CMK (cell line): ENCODE measurements around the gene FTSJ1.
"Not testable (repeated sequence)": the region's sequence is repeated elsewhere in the genome, so short reads cannot be mapped to it uniquely, and the experiment has no call there.

Source experiments
- DNase-seq: peaks from one replicate; pipeline ENCODE4 v3.0.0-alpha.2; 2010; ENCODE audit warnings: low read depth

FTSJ1 gene

GRCh38 chrX:48498374-48498809 lies 22.4 kb downstream of the FTSJ1 start:
- DNase-seq, result no peak

GRCh38 chrX:48504261-48504660 lies 28.3 kb downstream of the FTSJ1 start:
- no peak for DNase-seq

DNA sequence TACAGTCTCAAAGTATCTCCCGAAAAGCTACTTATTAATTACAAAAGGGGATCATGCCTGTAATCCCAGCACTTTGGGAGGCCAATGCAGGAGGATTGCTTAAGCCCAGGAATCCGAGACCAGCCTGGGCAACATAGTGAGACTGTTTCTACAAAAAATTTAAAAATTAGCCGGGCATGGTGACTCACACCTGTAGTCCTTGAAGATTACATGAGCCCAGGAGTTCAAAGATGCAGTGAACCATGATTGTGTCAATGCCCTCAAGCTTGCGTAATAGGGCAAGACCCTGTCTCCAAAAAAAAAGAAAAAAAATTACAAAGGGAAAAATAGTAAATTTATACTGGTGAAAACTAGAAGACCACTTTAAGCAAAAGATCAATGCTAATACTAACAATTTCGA lies 29.5 kb downstream of the FTSJ1 start:
- no peak for DNase-seq

GRCh38 chrX:48507246-48507645 lies 31.2 kb downstream of the FTSJ1 start:
- DNase-seq, result no peak

GRCh38 chrX:48508400-48509244 lies 32.6 kb downstream of the FTSJ1 start, which contains the start of gene PORCN:
Gene PORCN (plus strand): TSS chrX:48508992. CDS start chrX:48509821, 829 bp downstream.
- peak; percentile 64 for DNase-seq

DNA sequence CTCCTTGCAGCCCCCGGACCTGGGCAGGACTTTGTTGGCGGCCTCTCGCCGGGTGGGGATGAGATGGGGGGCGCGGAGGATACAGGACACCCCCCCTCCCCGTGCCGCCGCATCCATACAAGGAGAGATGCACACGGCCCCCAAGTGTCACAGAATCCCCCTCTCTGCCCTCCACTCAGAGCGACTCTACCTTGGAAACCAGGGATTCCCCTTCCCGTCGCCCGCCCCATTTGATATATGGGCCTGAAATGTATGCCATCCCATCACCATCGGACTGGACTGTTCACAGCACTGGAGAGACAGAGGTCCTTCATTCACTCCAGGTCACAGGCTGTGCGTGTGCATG lies 33.2 kb downstream of the FTSJ1 start:
- DNase-seq, result no peak

- no peak for DNase-seq
Observed at GRCh38 chrX:48509619-48510018, 33.6 kb downstream of the FTSJ1 start.

- DNase-seq, result no peak
Observed at GRCh38 chrX:48511560-48511959, 35.6 kb downstream of the FTSJ1 start.

DNA sequence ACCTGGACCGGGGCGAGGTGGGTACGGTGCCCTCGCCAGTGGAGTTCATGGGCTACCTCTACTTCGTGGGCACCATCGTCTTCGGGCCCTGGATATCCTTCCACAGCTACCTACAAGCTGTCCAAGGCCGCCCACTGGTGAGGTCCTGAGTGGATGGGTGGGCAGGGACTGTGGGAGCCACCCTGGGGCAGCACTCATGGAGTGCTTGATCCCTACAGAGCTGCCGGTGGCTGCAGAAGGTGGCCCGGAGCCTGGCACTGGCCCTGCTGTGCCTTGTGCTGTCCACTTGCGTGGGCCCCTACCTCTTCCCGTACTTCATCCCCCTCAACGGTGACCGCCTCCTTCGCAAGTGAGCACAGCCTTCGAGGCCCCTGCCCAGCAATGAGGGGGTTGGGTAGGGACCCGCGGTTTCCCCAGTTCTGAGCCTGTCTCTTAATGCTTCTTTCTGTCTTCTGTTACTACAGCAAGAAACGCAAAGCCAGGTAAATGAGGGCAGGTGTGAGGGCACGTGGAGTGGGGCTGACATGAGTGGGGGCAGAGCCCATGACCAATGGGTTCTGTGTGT lies 36.5 kb downstream of the FTSJ1 start:
- DNase-seq, result no peak

DNA sequence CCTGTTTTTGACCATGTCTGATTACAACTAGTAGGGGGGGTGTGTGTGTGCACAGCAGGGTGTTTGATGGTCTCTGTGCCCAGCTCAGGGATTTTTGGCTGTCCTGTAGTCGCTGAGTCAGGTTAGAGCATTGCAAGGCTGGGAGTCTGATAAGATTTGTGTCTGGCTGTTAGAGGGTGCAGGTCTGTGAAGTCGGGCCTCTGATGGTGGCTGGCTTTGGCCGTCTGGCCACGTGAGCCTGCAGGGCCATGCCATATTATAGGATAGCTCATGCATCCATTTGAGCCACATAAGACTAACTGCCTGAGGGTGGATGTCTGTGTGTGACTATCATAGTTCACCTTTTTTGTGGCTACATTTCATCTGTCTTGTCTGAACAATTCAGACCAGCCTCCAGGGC lies 37.7 kb downstream of the FTSJ1 start:
- DNase-seq, result no peak

- no peak for DNase-seq
Observed at GRCh38 chrX:48514126-48514806, 38.3 kb downstream of the FTSJ1 start.

DNA sequence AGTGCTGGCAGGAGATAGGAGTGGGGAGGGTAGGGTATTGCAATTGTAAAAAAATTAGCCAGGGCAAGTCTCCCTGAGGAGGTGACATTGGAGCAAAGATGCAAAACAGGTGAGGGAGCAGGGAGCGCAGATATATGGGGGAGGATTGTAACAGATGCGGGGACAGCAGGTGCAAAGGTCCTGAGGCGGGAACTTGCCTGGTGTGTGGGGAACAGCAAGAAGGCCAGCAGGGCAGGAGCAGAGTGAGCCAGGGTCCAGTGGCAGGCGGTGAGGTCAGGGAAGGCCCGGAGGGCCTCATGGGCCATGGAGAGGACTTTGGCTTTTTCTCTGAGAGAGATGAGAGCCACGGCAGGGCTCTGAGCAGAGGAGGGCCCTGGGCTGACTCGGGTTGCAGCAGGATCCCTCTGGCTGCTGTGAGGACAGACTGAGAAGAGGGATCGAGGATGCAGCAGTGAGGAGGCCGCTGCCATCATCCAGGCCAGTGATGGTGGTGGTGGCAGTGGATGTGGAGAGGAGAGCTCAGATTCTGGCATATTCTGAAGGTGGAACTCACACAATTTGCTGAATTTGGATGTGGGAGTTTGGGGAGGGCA lies 39.0 kb downstream of the FTSJ1 start:
- DNase-seq, result no peak

DNA sequence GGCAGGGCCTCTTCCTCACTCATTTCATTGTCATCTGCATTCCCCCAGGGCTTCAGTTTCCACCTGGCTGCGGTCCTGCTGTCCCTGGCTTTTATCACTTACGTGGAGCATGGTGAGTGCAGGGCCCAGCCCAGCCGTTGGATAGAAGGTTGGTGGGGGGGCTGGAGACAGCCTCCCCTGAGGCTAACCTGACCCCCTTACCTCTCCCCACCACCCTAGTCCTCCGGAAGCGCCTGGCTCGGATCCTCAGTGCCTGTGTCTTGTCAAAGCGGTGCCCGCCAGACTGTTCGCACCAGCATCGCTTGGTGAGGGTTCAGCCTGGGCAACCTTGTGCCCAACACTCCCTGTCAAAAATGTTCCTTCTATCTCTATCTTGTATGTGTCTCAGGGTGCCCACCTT lies 39.8 kb downstream of the FTSJ1 start:
- DNase-seq, result no peak

DNA sequence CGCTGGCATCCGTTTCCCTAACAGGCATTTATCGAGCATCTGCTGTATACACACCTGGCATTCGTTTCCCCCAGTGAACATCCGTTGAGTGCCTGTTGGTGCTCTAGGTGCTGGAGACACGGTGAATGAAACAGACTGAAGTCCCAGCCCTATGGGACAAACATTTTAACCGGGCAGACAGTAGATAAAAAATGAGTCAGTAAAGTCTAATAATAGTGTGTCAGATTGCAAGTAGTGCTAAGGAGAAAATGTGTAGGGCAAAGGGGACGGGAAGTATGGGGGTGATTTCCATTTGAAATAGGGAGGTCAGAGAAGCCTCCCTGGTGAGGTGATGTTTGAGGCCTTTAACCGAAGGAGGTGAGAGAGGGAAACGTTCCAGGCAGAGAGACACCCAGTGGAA lies 40.3 kb downstream of the FTSJ1 start:
- DNase-seq, result no peak

- no peak for DNase-seq
Observed at GRCh38 chrX:48516987-48517386, 41.0 kb downstream of the FTSJ1 start.

- not testable (repeated sequence) for DNase-seq
Observed at GRCh38 chrX:48519481-48519880, 43.5 kb downstream of the FTSJ1 start.

DNA sequence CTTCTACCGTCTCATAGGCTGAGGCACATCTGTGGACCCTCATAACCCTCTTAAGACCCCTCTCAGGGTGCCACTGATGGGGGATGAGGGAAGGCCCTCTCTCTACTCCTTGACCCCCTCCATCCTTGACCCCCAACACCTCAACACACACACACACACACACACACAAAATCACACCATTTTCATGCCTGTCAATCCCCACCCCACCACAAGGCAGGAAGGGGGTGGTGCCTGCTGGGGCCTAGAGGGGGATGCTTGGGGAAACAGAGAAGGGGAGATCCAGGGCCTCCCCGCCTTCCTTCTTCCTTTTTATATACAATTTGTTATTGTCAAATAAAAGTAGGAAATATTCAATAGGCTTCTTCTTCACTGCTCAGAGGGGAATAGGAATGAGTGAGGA lies 44.5 kb downstream of the FTSJ1 start:
- DNase-seq, result no peak

DNA sequence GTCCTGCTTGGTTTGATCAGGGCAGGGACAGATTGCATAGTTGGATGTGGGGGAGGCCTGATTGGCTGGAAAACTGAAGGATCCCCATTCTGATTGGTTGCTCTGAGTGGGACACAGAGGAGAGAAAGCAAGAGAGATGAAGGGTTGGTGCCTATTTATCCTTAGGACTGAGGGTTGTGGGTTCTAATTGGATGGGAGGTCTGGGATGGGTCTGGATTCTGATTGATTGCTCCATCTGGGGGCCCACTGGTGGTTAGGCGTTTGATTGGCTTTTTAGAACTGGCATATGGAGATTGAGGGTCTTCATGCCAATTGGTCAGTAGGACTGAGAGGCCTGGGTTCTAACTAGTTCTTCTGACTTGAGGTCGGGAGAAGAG lies 45.0 kb downstream of the FTSJ1 start:
- DNase-seq, result no peak

DNA sequence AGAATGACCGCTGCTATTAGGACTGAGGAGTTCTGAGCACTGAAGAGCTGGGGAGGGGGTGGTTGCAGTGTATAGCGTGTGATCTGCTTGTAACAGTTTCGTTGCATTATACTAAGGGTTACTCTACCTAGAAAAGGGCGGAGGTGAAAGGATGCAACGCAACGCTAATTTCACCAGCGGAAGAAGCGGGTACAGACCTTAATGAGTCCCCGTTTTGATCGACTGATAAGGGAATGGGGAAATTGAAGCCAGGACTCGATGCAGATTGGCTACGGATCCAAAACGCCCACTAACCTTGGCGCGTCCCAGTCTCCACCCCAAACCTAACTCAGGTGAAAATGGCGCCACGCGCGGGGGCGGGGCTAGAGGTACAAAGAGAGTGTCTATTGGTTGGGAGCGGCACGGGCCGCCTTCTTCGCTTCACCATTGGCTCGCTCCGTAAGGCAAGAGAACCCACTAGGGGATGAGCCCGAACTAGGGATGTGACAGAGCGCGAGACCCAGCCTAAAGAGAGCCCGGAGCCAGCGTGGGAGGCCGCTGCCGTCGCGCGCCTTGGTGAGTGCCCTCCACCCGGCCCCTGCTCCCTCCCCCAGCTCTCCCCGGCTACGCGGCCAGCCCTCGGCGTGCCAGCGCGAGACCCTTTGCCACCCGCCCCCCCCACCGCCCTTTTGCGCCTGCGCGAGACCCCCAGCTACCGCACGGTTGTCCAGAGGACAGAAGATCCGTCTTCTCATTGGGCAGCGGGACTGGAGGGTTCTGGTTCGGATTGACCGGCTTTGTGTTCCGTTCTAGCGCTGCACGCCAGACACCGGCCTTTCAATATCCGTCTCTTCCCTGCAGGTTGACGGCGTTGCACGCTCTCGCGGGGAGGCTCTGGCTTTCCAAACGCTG lies 45.6 kb downstream of the FTSJ1 start, which contains the start of gene EBP:
EBP (plus strand) TSS at position 456 of the 891 bp plus-strand sequence. CDS start 1,964 bp downstream, outside the sequence.
- peak; percentile 91 for DNase-seq

DNA sequence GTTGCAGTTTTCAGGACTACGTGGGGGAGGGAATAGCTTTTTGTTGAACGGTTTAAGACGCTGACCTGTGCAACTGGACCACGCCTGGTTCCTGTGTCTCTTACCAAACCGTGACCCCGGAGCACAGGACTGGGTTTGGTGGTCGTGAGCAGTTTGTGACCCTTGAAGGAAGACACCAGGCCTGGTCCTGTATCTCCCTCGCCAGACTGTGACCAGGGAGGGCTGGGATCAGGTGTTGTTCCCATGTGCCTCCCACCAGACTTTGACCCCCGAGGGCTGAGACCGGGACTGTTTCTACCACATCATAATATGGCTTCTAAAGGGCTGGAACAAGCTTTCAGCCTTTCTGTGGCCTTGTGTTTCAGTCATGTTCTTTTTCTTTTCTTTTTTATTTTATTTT lies 46.3 kb downstream of the FTSJ1 start:
- DNase-seq, result no peak

DNA sequence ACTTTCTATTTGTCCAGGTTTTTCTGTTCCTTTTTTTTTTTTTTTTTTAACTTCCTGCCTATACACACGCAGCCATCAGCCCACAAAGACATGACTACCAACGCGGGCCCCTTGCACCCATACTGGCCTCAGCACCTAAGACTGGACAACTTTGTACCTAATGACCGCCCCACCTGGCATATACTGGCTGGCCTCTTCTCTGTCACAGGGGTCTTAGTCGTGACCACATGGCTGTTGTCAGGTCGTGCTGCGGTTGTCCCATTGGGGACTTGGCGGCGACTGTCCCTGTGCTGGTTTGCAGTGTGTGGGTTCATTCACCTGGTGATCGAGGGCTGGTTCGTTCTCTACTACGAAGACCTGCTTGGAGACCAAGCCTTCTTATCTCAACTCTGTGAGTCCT lies 47.7 kb downstream of the FTSJ1 start:
- no peak for DNase-seq

DNA sequence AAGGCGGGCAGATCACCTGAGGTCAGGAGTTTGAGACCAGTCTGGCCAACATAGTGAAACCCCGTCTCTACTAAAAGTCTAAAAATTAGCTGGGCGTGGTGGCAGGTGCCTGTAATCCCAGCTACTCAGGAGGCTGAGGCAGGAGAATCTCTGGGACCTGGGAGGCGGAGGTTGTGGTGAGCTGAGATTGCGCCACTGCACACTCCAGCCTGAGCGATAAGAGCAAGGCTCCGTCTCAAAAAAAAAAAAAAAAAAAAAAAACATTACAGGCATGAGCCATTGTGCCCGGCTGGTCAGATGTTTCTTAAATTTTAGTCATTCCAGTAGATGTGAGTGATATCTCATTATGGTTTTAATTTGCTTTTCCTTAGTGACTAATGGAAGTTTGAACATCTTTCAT lies 49.9 kb downstream of the FTSJ1 start:
- DNase-seq, result not testable (repeated sequence)
